K562 (cell line): ENCODE measurements around the gene SPOCK2. TPM values are rescaled to one million over a fixed set of nuclear protein-coding genes. Genes with fewer than 3 reads are reported as not detected.

ENCODE experiments used
- ATAC-seq: fragments of 200-7000 bp; cut with Tn5 transposase; 3 replicates; pipeline ENCODE4 v1.9.1; 2020; ENCODE audit warnings: moderate library complexity
- BruUV-seq: library from RNA; stranded (reverse); fragments of 400-500 nt; replicated peaks from 2 replicates; lab custom pipeline; 2021; lab: Mats Ljungman, UMichigan
- CTCF ChIA-PET: fragments of 300-600 bp; formaldehyde crosslinking; extraction: SDS; loops from one replicate; lab custom pipeline; 2021; ENCODE audit warnings: low intra/inter-chr PET ratio; lab: Yijun Ruan, JAX
- POLR2A ChIA-PET: fragments of 300-600, 350-650 bp; sonication (Branson Sonifier 250); formaldehyde crosslinking; extraction: SDS; loops from one replicate; lab custom pipeline; 2021; ENCODE audit warnings: antibody characterized with exemption, inconsistent platforms; lab: Yijun Ruan, JAX
- DNase-seq, 4 experiments: peaks; one replicate each; pipeline versions ENCODE4 v3.0.0 to v3.0.0-alpha.2; 2011 to 2018; ENCODE audit warnings: low spot score in 3 of 4, mixed read lengths in 3 of 4; ENCODE audit errors: extremely low read depth in 1 of 4
- FAIRE-seq: peaks from 2 replicates; lab custom pipeline; 2011; peaks lifted over from hg19 to GRCh38; lab: Jason Lieb, UNC
- H2AFZ ChIP-seq: 2 replicates; pipeline ENCODE4 v1.6.0; 2011; ENCODE audit warnings: low read depth, low read length, control low read depth, inconsistent platforms
- H3K27ac ChIP-seq: fragments of 200-600 bp; 3 replicates; pipeline ENCODE4 v1.8.0; 2011; ENCODE audit warnings: low read depth, mild to moderate bottlenecking, control low read depth, inconsistent platforms, low read length, moderate library complexity, mixed read lengths; ENCODE audit errors: extremely low read depth
- H3K27me3 ChIP-seq, 2 experiments: fragments of 300-600 bp in 1 of 2; 2 replicates in 1 of 2; 3 replicates in 1 of 2; pipeline versions ENCODE4 v1.6.0 to v1.8.0; 2011; ENCODE audit warnings: inconsistent platforms in 2 of 2, low read length in 2 of 2, mild to moderate bottlenecking in 1 of 2, mixed read lengths in 1 of 2, moderate library complexity in 1 of 2; ENCODE audit not compliant: control insufficient read depth in 2 of 2, insufficient read depth in 2 of 2
- H3K36me3 ChIP-seq: fragments of 300-600 bp; 3 replicates; pipeline ENCODE4 v1.8.0; 2011; ENCODE audit warnings: mild to moderate bottlenecking, low read length, inconsistent platforms; ENCODE audit not compliant: control insufficient read depth, insufficient read depth
- H3K4me1 ChIP-seq, 2 experiments: fragments of 200-600 bp in 1 of 2; replicated peaks in 1 of 2; 2 replicates in 1 of 2; 3 replicates in 1 of 2; pipeline versions ENCODE4 v1.5.1 to v1.8.0; 2011; ENCODE audit warnings: inconsistent platforms in 2 of 2, low read length in 2 of 2, mild to moderate bottlenecking in 1 of 2, mixed read lengths in 1 of 2, moderate library complexity in 1 of 2; ENCODE audit not compliant: control insufficient read depth in 2 of 2, insufficient read depth in 2 of 2
- H3K4me2 ChIP-seq: 2 replicates; pipeline ENCODE4 v1.6.1; 2011; ENCODE audit warnings: low read length, control low read depth, inconsistent platforms, mixed read lengths; ENCODE audit not compliant: insufficient read depth
- H3K4me3 ChIP-seq: fragments of 200-600 bp; sonication (generic), shearing (Covaris generic); 2 replicates; pipeline ENCODE4 v1.5.1; 2016; ENCODE audit warnings: control low read depth, inconsistent platforms
- H3K79me2 ChIP-seq: fragments of 200-600 bp; 3 replicates; pipeline ENCODE4 v1.8.0; 2011; ENCODE audit warnings: low read length, inconsistent platforms; ENCODE audit not compliant: control insufficient read depth, insufficient read depth
- H3K9ac ChIP-seq, 2 experiments: 2 replicates each; pipeline versions ENCODE4 v1.6.0 to v1.6.1; 2011; ENCODE audit warnings: low read depth in 2 of 2, low read length in 2 of 2, control low read depth in 1 of 2, inconsistent platforms in 1 of 2, mild to moderate bottlenecking in 1 of 2, mixed read lengths in 1 of 2; ENCODE audit not compliant: insufficient read depth in 1 of 2
- H3K9me1 ChIP-seq: one replicate; pipeline ENCODE4 v1.6.0; 2011; ENCODE audit warnings: inconsistent platforms, mild to moderate bottlenecking, low read length, moderate library complexity; ENCODE audit not compliant: control insufficient read depth, insufficient read depth
- H3K9me3 ChIP-seq: replicated peaks from 2 replicates; pipeline ENCODE4 v1.5.1; 2011; ENCODE audit warnings: low read depth, low read length, inconsistent platforms; ENCODE audit not compliant: control insufficient read depth, insufficient read depth
- H4K20me1 ChIP-seq: replicated peaks from 2 replicates; pipeline ENCODE4 v1.6.1; 2011; ENCODE audit warnings: low read length, inconsistent platforms, mixed read lengths; ENCODE audit not compliant: control insufficient read depth, insufficient read depth
- ATF1 ChIP-seq, 2 experiments: fragments of 450-650 bp in 1 of 2; IDR thresholded peaks; 2 replicates each; pipeline ENCODE4 v1.6.1; 2016; ENCODE audit warnings: missing compliant biosample characterization in 1 of 2, missing genetic modification characterization in 1 of 2
- CHAMP1 ChIP-seq: fragments of 450-650 bp; IDR thresholded peaks from 2 replicates; pipeline ENCODE4 v1.6.1; 2016; ENCODE audit warnings: mild to moderate bottlenecking
- ESRRA ChIP-seq: fragments of 450-650 bp; IDR thresholded peaks from 2 replicates; pipeline ENCODE4 v1.6.1; 2014; ENCODE audit warnings: low read depth, mild to moderate bottlenecking, moderate library complexity, borderline replicate concordance
- HMGN3 ChIP-seq: IDR thresholded peaks from 2 replicates; pipeline ENCODE4 v1.6.1; 2011; ENCODE audit warnings: borderline replicate concordance, low read depth, mild to moderate bottlenecking, mixed read lengths, low read length; ENCODE audit not compliant: insufficient read length; ENCODE audit errors: extremely low read depth
- MEF2A ChIP-seq: IDR thresholded peaks from 2 replicates; pipeline ENCODE4 v1.6.1; 2011; ENCODE audit warnings: low read depth, mild to moderate bottlenecking, low read length, moderate library complexity; ENCODE audit not compliant: control insufficient read depth
- TEAD1 ChIP-seq, 2 experiments: fragments of 450-650 bp in 1 of 2; sonication (generic) in 1 of 2; formaldehyde crosslinking; IDR thresholded peaks; 2 replicates each; pipeline versions ENCODE4 v1.4.0 to v1.8.0; 2020 to 2022; ENCODE audit warnings: mild to moderate bottlenecking in 2 of 2, missing genetic modification reagents in 1 of 2
- TFAM ChIP-seq: fragments of 250-450 bp; sonication (Bioruptor Pico); conservative IDR thresholded peaks from 2 replicates; pipeline ENCODE4 v1.5.0; 2021; ENCODE audit warnings: mild to moderate bottlenecking, moderate library complexity
- ZNF197 ChIP-seq: fragments of 200-800 bp; sonication (Bioruptor generic); IDR thresholded peaks from 2 replicates; pipeline ENCODE4 v1.6.1; 2016; ENCODE audit warnings: low read depth, missing genetic modification characterization, missing compliant biosample characterization
- ZNF280A ChIP-seq: fragments of 450-650 bp; IDR thresholded peaks from 2 replicates; pipeline ENCODE4 v1.6.1; 2018; ENCODE audit warnings: mild to moderate bottlenecking, low read depth; ENCODE audit not compliant: partially characterized antibody
- ZNF408 ChIP-seq: fragments of 250-450 bp; sonication (Bioruptor Pico); IDR thresholded peaks from 2 replicates; pipeline ENCODE4 v1.4.0; 2020; ENCODE audit warnings: low read depth, mild to moderate bottlenecking, moderate library complexity
- ZNF511 ChIP-seq: sonication (generic); formaldehyde crosslinking; IDR thresholded peaks from 2 replicates; pipeline ENCODE4 v1.8.0; 2022; ENCODE audit warnings: mild to moderate bottlenecking, missing genetic modification reagents
- ZNF512 ChIP-seq: IDR thresholded peaks from 2 replicates; pipeline ENCODE4 v1.6.1; 2016; ENCODE audit warnings: missing genetic modification characterization, missing compliant biosample characterization
- ZNF644 ChIP-seq: fragments of 200-800 bp; sonication (Bioruptor generic); IDR thresholded peaks from 2 replicates; pipeline ENCODE4 v1.6.1; 2016; ENCODE audit warnings: low read depth, missing genetic modification characterization, missing compliant biosample characterization
- ZNF696 ChIP-seq: fragments of 250-450 bp; sonication (Bioruptor Pico); conservative IDR thresholded peaks from 2 replicates; pipeline ENCODE4 v1.4.0; 2020; ENCODE audit warnings: mild to moderate bottlenecking, moderate library complexity
- WGBS: fragments of 100-300 bp; shearing (Covaris generic); methylation state at CpG from one replicate; pipeline ENCODE4 v1.1.6; 2016; ENCODE audit warnings: low coverage, mixed read lengths; ENCODE audit not compliant: insufficient coverage; ENCODE audit errors: missing lambda C conversion rate; 5-methylcytosine and 5-hydroxymethylcytosine counted together
- in situ Hi-C: fragments of 300-500 bp; cut with MboI; formaldehyde crosslinking; loops from 4 replicates; pipeline ENCODE4 v1.15.0; 2018; ENCODE audit warnings: inconsistent platforms, mixed read lengths
- intact Hi-C: fragments of 100-400 bp; cut with micrococcal nuclease; formaldehyde crosslinking; loops from 2 replicates; pipeline ENCODE4 v1.14.2; 2022
- polyA plus RNA-seq, 8 experiments: library from polyadenylated mRNA; depleted of rRNA in 4 of 8; stranded (reverse) in 5 of 8; unstranded in 3 of 8; fragments of >200 nt; fragmentation: Nextera tagmentation in 2 of 8; fragmentation: Illumina TruSeq in 1 of 8; extraction: Ambion mirVana in 2 of 8; extraction: Trizol in 1 of 8; gene quantifications; 2 replicates each; pipeline versions ENCODE4 v1.2.1 to v1.2.3, GENCODE V29; 2011 to 2014; ENCODE audit warnings: inconsistent platforms in 1 of 8, missing spikeins in 1 of 8
- total RNA-seq, 7 experiments: library from RNA; depleted of rRNA in 6 of 7; stranded (reverse); fragments of >200 nt in 6 of 7; fragmentation: Illumina TruSeq in 2 of 7; extraction: Trizol in 2 of 7; gene quantifications; 2 replicates each; pipeline versions ENCODE4 v1.2.1 to v1.2.3, GENCODE V29; 2011 to 2021; ENCODE audit warnings: low replicate concordance in 1 of 7

Gene SPOCK2
- total and polyA plus RNA-seq, 9 of the 15 experiments (the other 6 are each of a cell fraction or from before 2014, with no cell fraction given), result 0.04 to 0.86 (median 0.11) TPM; not detected in 2

GRCh38 chr10:72011976-72012512 lies 76.3 kb downstream of the SPOCK2 start (continued):
- no peak for TF ChIP-seq CHAMP1
- no peak for TF ChIP-seq ZNF696 (CRISPR knock-in tag)
- no peak for TF ChIP-seq ATF1 (CRISPR knock-in tag; IDR thresholded peaks at IDR 0.05)
- no peak for TF ChIP-seq ATF1 (tag; IDR thresholded peaks at IDR 0.05)
- no peak for TF ChIP-seq TFAM (CRISPR knock-in tag)
- TF ChIP-seq HMGN3, result no peak
- TF ChIP-seq ZNF511 (CRISPR knock-in tag), result no peak
- TF ChIP-seq, all 486 proteins: peak for 0

- H3K9ac ChIP-seq, result no peak overlapping the region
- intact Hi-C loops (no loop called here), in situ Hi-C loops (no loop called here)
- no peaks in the 10 kb centered on the region for H3K79me2 ChIP-seq
- H3K4me3 ChIP-seq, result no peak overlapping the region
- CTCF ChIA-PET, result no interaction called here
- BruUV-seq, result no TSS peak
- no peak overlapping the region for H3K4me2 ChIP-seq
- POLR2A ChIA-PET, result interaction anchor here (1.1 kb wide), 2 partner anchors 19 to 107 kb away, joined by 4 to 5 read pairs; no protein-coding TSS in a partner anchor
- H3K27ac ChIP-seq, result no peak overlapping the region
- ATAC-seq (no peak), FAIRE-seq (no peak), DNase-seq (no peak)
- H4K20me1 ChIP-seq, result 0 out of 2 replicates have a peak, but pooled peaks cover 5% of the 10 kb centered on the region
- 11% methylated on average over 8 of the region's 8 CpGs for WGBS
- no peaks in the 10 kb centered on the region for H3K9me3 ChIP-seq
- peaks cover 7 to 17% of the 10 kb centered on the region in 2 experiments; a peak in 2 of 5 replicates for H3K4me1 ChIP-seq
- H3K27me3 ChIP-seq, result peaks cover 36 to 56% of the 10 kb centered on the region in 2 experiments
- H3K36me3 ChIP-seq, result no peaks in the 10 kb centered on the region
- no peaks in the 10 kb centered on the region for H3K9me1 ChIP-seq
- H2AFZ ChIP-seq, result no peak overlapping the region
- no peak for TF ChIP-seq ESRRA
- no peak for TF ChIP-seq ZNF512 (tag)
- TF ChIP-seq TEAD1 (CRISPR knock-in tag; IDR thresholded peaks at IDR 0.05), result no peak
- no peak for TF ChIP-seq MEF2A
- no peak for TF ChIP-seq ZNF280A
- no peak for TF ChIP-seq ZNF197
- no peak for TF ChIP-seq ZNF408
- TF ChIP-seq ZNF644, result no peak
These were observed 76.9 kb downstream of the SPOCK2 start for GRCh38 chr10:72011468-72011867.
